ENCODE results near the gene SETD7. TPM values are rescaled to one million over a fixed set of nuclear protein-coding genes. Genes with fewer than 3 reads are reported as not detected.

Gene SETD7
- total and polyA plus RNA-seq, 12 donors, result 7.4 to 49.1 (median 41.5) TPM

DNA sequence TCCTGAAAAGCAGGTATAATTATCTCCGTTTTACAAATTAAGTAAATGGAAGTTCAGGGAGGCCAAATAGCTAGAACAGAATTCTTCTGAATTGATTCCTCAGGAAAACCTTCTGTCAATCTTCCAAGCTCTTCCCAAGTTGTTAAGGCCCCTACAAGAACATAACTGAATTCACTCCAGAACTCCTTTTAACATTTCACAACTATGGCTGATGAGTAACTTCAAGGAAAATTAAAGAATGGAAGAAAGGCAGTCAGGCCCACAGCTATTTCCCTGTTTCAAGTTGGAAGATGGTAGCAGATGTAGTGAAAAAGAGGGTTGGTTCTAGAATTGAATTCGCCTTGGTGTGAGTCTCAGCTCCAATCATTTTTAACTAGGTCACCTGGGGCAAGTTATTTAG is 15.9 kb downstream of the SETD7 start:
- Histone ChIP-seq H3K4me1 (replicated peaks in 1 of 2) (peaks cover 0 to 8% of the 10 kb centered on the region in 2 donors), H3K27ac (no peak overlapping the region), H3K4me3 (no peak overlapping the region), H3K36me3 (replicated peaks in 1 of 2) (no peaks in the 10 kb centered on the region), H3K9me3 (replicated peaks in 1 of 3) (no peaks in the 10 kb centered on the region), H3K27me3 (no peaks in the 10 kb centered on the region)
- intact Hi-C loops (cut with DNase I), result no loop called here
- DNase-seq, result no peak
- TF ChIP-seq, protein P1, sequence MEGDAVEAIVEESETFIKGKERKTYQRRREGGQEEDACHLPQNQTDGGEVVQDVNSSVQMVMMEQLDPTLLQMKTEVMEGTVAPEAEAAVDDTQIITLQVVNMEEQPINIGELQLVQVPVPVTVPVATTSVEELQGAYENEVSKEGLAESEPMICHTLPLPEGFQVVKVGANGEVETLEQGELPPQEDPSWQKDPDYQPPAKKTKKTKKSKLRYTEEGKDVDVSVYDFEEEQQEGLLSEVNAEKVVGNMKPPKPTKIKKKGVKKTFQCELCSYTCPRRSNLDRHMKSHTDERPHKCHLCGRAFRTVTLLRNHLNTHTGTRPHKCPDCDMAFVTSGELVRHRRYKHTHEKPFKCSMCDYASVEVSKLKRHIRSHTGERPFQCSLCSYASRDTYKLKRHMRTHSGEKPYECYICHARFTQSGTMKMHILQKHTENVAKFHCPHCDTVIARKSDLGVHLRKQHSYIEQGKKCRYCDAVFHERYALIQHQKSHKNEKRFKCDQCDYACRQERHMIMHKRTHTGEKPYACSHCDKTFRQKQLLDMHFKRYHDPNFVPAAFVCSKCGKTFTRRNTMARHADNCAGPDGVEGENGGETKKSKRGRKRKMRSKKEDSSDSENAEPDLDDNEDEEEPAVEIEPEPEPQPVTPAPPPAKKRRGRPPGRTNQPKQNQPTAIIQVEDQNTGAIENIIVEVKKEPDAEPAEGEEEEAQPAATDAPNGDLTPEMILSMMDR (IDR thresholded peaks at IDR 0.05), result no peak
- TF ChIP-seq POLR2A (IDR thresholded peaks at IDR 0.05), result no peak
- WGBS, 4 donors, result 91 to 98% (median 95%) methylated on average over 2 of the region's 2 CpGs

DNA sequence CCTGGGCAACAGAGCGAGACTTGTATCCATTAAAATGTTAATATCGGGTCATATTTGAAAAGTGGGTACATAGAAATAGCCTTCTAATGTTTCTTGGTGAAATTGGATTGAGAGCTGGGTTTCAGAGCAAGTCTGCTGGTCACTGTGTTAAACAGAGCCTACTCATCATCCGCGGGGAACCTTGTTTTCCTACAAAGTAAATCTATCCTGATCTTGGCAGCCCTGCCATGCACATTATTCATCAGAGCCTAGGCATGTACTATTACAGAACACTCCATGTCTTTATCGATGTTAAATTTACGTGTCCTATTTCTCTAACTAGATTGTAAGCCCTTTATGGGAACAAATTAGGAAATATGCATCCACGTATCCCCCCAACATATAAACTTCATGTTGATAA is 18.7 kb downstream of the SETD7 start:
- WGBS, 4 donors, result 84 to 92% (median 87%) methylated on average over 7 of the region's 7 CpGs
- H3K4me3 ChIP-seq, result no peak overlapping the region
- intact Hi-C loops (cut with DNase I), result no loop called here

DNA sequence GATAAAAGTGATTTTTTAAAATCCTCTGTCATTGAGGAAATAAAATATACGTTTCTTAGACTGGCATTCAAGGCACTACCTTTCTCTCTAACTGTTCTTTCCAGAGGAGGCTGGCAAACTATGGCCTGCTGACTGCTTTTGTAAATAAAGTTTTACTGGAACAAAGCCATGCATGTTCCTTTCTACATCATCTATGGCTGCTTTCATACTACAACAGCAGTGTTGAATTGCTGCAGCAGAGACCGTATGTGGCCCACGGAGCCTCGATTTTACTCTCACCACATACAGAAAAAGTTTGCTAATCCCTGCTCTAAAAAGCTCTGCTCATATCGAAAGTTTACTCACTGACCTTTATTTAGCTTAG is 20.2 kb downstream of the SETD7 start:
- no peak overlapping the region for H3K27ac ChIP-seq
- 83 to 95% (median 87%) methylated on average over 5 of the region's 5 CpGs for WGBS, 4 donors
- peaks cover 0 to 4% of the 10 kb centered on the region in 2 donors for H3K4me1 ChIP-seq (replicated peaks in 1 of 2)
- DNase-seq, result no peak
- no peaks in the 10 kb centered on the region for H3K9me3 ChIP-seq (replicated peaks in 1 of 3)
- intact Hi-C loops (cut with DNase I), result no loop called here
- TF ChIP-seq POLR2A (IDR thresholded peaks at IDR 0.05), result no peak
- TF ChIP-seq, protein P1 (IDR thresholded peaks at IDR 0.05), result no peak
- H3K36me3 ChIP-seq (replicated peaks in 1 of 2), result no peaks in the 10 kb centered on the region
- H3K4me3 ChIP-seq, result no peak overlapping the region
- H3K27me3 ChIP-seq, result no peaks in the 10 kb centered on the region

More for the DNA sequence above, 18.7 kb downstream of the SETD7 start:
- Histone ChIP-seq H3K4me1 (replicated peaks in 1 of 2) (peaks cover 0 to 8% of the 10 kb centered on the region in 2 donors), H3K9me3 (replicated peaks in 1 of 3) (no peaks in the 10 kb centered on the region), H3K27ac (no peak overlapping the region), H3K27me3 (no peaks in the 10 kb centered on the region), H3K36me3 (replicated peaks in 1 of 2) (no peaks in the 10 kb centered on the region)
- DNase-seq, result no peak
- TF ChIP-seq, protein P1 (IDR thresholded peaks at IDR 0.05), result no peak
- TF ChIP-seq POLR2A (IDR thresholded peaks at IDR 0.05), result no peak

DNA sequence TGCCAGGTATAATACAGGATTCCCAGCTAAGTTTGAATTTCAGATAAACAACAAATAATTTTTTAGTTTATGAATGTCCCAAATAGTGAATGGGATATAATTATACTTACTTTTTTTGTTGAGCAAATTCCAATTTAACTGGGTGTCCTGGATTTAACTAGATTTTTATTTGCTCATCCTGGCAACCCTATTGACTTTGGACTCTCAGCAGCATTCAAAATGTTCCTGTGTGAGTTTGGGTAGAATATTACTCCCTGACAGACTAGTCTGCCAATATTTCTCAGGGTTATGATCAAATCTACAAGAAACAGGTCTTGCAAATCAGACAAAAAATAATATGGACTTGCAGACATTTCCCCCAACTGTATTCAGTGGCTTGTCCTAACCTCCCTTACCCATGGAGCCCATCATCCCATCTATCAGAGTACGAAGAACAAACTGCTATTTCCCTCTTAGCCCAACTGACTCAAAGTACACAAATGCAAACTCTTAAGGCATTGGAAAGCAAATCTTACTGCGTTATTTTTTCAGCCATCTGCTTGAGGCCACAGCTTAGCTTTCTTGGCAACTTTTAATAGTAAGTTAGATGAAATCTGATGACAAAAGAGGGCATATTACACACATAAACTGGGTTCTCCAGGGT is 20.7 kb downstream of the SETD7 start:
- no peaks in the 10 kb centered on the region for H3K9me3 ChIP-seq (replicated peaks in 1 of 3)
- H3K36me3 ChIP-seq (replicated peaks in 1 of 2), result no peaks in the 10 kb centered on the region
- no peak overlapping the region for H3K27ac ChIP-seq
- no peaks in the 10 kb centered on the region for H3K4me1 ChIP-seq (replicated peaks in 1 of 2)
- TF ChIP-seq, protein P1 (IDR thresholded peaks at IDR 0.05), result no peak
- no peak for TF ChIP-seq POLR2A (IDR thresholded peaks at IDR 0.05)
- no peak for DNase-seq
- H3K4me3 ChIP-seq, result no peak overlapping the region
- WGBS, 4 donors, result 83 to 94% (median 89%) methylated on average over 2 of the region's 2 CpGs
- no peaks in the 10 kb centered on the region for H3K27me3 ChIP-seq
- intact Hi-C loops (cut with DNase I), result no loop called here
